ENCODE measurements around the gene MEIS3. TPM values are rescaled to one million over a fixed set of nuclear protein-coding genes. Genes with fewer than 3 reads are reported as not detected.

MEIS3 gene
- total and polyA plus RNA-seq, 7 donors = 0.92 to 19.4 (median 11.8) TPM

- H3K4me1 ChIP-seq = peaks cover 0 to 27% (median 20%) of the 10 kb centered on the region in 4 donors
- DNase-seq = no peak
- H3K36me3 ChIP-seq = peaks cover 0 to 16% (median 0%) of the 10 kb centered on the region in 4 donors
- TF ChIP-seq CTCF (IDR thresholded peaks at IDR 0.05) = no peak
- no peak for TF ChIP-seq POLR2AphosphoS5 (IDR thresholded peaks at IDR 0.05)
- TF ChIP-seq POLR2A (IDR thresholded peaks at IDR 0.05) = no peak
- no peak for TF ChIP-seq EP300 (IDR thresholded peaks at IDR 0.05)
- H3K27me3 ChIP-seq = peaks cover 0 to 53% (median 7%) of the 10 kb centered on the region in 3 donors
- 3 to 5% methylated on average over 22 of the region's 22 CpGs for WGBS, 2 donors
- no peak overlapping the region for H3K4me3 ChIP-seq
- intact Hi-C loops (cut with DNase I) = no loop called here
- no peak overlapping the region for H3K27ac ChIP-seq
- no peaks in the 10 kb centered on the region for H3K9me3 ChIP-seq
These were observed 26.6 kb upstream of the MEIS3 start for GRCh38 chr19:47445937-47446402.

- Histone ChIP-seq H3K27ac (no peak overlapping the region), H3K4me1 (peaks cover 0 to 27% (median 20%) of the 10 kb centered on the region in 4 donors), H3K36me3 (peaks cover 0 to 18% (median 0%) of the 10 kb centered on the region in 4 donors), H3K4me3 (no peak overlapping the region), H3K9me3 (no peaks in the 10 kb centered on the region), H3K27me3 (peaks cover 0 to 53% (median 7%) of the 10 kb centered on the region in 3 donors)
- intact Hi-C loops (cut with DNase I) = no loop called here
- 47% methylated on average over 4 of the region's 4 CpGs for WGBS, 2 donors
- TF ChIP-seq CTCF (IDR thresholded peaks at IDR 0.05) (no peak), POLR2AphosphoS5 (IDR thresholded peaks at IDR 0.05) (no peak), POLR2A (IDR thresholded peaks at IDR 0.05) (no peak), EP300 (IDR thresholded peaks at IDR 0.05) (no peak)
- DNase-seq = no peak
These were observed 26.2 kb upstream of the MEIS3 start for GRCh38 chr19:47445527-47445926.

- WGBS, 2 donors = 21 to 30% methylated on average over 22 of the region's 22 CpGs
- Histone ChIP-seq H3K9me3 (no peaks in the 10 kb centered on the region), H3K27me3 (peaks cover 0 to 53% (median 7%) of the 10 kb centered on the region in 3 donors), H3K4me3 (no peak overlapping the region), H3K4me1 (peaks cover 0 to 27% (median 20%) of the 10 kb centered on the region in 4 donors), H3K36me3 (peaks cover 0 to 6% (median 0%) of the 10 kb centered on the region in 4 donors), H3K27ac (no peak overlapping the region)
- TF ChIP-seq POLR2A (IDR thresholded peaks at IDR 0.05) (no peak), EP300 (IDR thresholded peaks at IDR 0.05) (no peak), POLR2AphosphoS5 (IDR thresholded peaks at IDR 0.05) (no peak), CTCF (IDR thresholded peaks at IDR 0.05) (no peak)
- intact Hi-C loops (cut with DNase I) = no loop called here
- DNase-seq = no peak
These were observed 25.1 kb upstream of the MEIS3 start for GRCh38 chr19:47444388-47444821.

GRCh38 chr19:47443331-47443730 is 24.0 kb upstream of the MEIS3 start:
- WGBS, 2 donors = 65 to 68% methylated on average over 12 of the region's 12 CpGs
- Histone ChIP-seq H3K27ac (no peak overlapping the region), H3K4me3 (no peak overlapping the region), H3K27me3 (peaks cover 0 to 48% (median 7%) of the 10 kb centered on the region in 3 donors), H3K4me1 (peaks cover 0 to 27% (median 20%) of the 10 kb centered on the region in 4 donors), H3K36me3 (peaks cover 0 to 4% (median 0%) of the 10 kb centered on the region in 4 donors), H3K9me3 (no peaks in the 10 kb centered on the region)
- no peak for TF ChIP-seq POLR2A (IDR thresholded peaks at IDR 0.05)
- TF ChIP-seq EP300 (IDR thresholded peaks at IDR 0.05) = no peak
- no peak for TF ChIP-seq CTCF (IDR thresholded peaks at IDR 0.05)
- TF ChIP-seq POLR2AphosphoS5 (IDR thresholded peaks at IDR 0.05) = no peak
- no peak for DNase-seq
- intact Hi-C loops (cut with DNase I) = no loop called here
